ENCODE data around the gene TBC1D22A. TPM values are rescaled to one million over a fixed set of nuclear protein-coding genes. Genes with fewer than 3 reads are reported as not detected.

Gene TBC1D22A
- total RNA-seq, 2 donors from 2014 or later: 21.5 to 23.1 TPM

DNA sequence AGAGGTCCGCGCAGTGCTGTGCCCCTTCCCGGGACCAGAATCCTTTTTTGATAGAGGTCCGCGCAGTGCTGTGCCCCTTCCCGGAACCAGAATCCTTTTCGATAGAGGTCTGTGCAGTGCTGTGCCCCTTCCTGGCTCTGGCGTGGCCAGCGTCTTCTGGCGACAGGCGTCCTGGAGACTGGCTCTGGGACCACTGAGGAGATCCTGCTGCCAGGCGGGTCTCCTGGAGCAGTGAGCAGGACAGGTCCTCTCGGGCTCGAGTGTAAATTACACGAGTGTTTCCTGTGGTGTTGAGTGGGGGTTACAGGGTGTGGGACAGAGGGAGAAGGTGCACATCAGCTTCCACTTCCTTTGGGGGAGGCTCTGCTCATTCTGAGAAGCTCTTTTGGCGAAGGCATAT lies 98.1 kb downstream of the TBC1D22A start:
- H3K27ac ChIP-seq: no peak overlapping the region
- 92 to 94% methylated on average over 10 to 14 of the region's 16 CpGs for WGBS, 2 donors
- intact Hi-C loops (cut with DNase I): no loop called here
- DNase-seq (no peak), ATAC-seq (no peak)
- no peaks in the 10 kb centered on the region for H3K36me3 ChIP-seq (replicated peaks in 1 of 2; ENCODE audit: insufficient read depth in 1 of 2, low read depth in 2 of 2)
- H3K9me3 ChIP-seq: no peaks in the 10 kb centered on the region
- TF ChIP-seq POLR2A (IDR thresholded peaks at IDR 0.05): no peak
- TF ChIP-seq, protein P1, sequence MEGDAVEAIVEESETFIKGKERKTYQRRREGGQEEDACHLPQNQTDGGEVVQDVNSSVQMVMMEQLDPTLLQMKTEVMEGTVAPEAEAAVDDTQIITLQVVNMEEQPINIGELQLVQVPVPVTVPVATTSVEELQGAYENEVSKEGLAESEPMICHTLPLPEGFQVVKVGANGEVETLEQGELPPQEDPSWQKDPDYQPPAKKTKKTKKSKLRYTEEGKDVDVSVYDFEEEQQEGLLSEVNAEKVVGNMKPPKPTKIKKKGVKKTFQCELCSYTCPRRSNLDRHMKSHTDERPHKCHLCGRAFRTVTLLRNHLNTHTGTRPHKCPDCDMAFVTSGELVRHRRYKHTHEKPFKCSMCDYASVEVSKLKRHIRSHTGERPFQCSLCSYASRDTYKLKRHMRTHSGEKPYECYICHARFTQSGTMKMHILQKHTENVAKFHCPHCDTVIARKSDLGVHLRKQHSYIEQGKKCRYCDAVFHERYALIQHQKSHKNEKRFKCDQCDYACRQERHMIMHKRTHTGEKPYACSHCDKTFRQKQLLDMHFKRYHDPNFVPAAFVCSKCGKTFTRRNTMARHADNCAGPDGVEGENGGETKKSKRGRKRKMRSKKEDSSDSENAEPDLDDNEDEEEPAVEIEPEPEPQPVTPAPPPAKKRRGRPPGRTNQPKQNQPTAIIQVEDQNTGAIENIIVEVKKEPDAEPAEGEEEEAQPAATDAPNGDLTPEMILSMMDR (IDR thresholded peaks at IDR 0.05): no peak
- H3K27me3 ChIP-seq: no peaks in the 10 kb centered on the region
- H3K4me1 ChIP-seq: peaks cover 17% of the 10 kb centered on the region
- no peak overlapping the region for H3K4me3 ChIP-seq

DNA sequence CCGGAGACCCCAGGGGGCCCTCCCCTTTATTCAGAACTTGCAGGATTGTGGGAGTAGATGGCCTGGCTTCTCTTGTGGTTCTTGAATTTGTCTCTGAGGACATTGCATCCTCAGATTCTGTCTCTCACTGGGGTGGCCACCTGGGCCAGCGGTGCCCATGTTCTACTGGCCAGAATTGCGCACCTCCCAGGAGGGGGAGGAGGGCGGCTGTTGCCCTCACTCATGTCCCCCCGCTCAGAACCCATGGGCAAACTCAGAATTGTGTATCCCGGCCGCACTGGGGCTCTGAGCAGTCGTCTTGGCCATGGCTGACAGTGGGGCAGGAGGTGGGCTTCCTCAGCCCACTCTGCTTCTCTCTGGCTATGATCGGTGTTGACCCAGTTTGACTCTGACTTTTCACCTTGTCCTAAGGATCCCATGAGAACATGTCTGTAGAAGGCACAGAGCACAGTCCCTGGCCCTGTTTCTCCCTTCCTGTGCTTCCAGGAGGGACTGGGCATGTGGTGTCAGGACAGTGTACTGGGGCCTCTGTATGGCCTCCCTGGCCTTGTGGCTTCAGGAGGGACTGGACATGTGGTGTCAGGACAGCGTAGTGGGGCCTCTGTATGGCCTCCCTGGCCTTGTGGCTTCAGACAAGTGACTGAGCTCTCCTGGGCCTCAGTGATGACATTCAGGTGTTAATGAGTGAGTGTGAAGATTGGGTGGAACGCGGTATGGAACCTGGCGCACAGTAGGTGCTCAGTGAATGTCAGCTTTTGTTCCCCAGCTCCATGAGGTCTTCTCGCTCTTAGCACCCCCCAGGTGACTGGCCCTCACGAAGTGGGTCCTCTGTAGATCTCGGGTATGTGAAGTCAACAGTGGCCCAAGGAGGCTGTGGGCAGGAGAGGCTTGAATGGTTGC lies 99.3 kb downstream of the TBC1D22A start:
- no peak for TF ChIP-seq POLR2A (IDR thresholded peaks at IDR 0.05)
- TF ChIP-seq, protein P1 (IDR thresholded peaks at IDR 0.05): no peak
- H3K27me3 ChIP-seq: no peaks in the 10 kb centered on the region
- no peaks in the 10 kb centered on the region for H3K9me3 ChIP-seq
- ATAC-seq (no peak), DNase-seq (no peak)
- H3K4me3 ChIP-seq: no peak overlapping the region
- peaks cover 17% of the 10 kb centered on the region for H3K4me1 ChIP-seq
- H3K36me3 ChIP-seq (replicated peaks in 1 of 2; ENCODE audit: insufficient read depth in 1 of 2, low read depth in 2 of 2): no peaks in the 10 kb centered on the region
- H3K27ac ChIP-seq: no peak overlapping the region
- intact Hi-C loops (cut with DNase I): no loop called here
- WGBS, 2 donors: 87 to 89% methylated on average over 10 to 16 of the region's 16 CpGs

DNA sequence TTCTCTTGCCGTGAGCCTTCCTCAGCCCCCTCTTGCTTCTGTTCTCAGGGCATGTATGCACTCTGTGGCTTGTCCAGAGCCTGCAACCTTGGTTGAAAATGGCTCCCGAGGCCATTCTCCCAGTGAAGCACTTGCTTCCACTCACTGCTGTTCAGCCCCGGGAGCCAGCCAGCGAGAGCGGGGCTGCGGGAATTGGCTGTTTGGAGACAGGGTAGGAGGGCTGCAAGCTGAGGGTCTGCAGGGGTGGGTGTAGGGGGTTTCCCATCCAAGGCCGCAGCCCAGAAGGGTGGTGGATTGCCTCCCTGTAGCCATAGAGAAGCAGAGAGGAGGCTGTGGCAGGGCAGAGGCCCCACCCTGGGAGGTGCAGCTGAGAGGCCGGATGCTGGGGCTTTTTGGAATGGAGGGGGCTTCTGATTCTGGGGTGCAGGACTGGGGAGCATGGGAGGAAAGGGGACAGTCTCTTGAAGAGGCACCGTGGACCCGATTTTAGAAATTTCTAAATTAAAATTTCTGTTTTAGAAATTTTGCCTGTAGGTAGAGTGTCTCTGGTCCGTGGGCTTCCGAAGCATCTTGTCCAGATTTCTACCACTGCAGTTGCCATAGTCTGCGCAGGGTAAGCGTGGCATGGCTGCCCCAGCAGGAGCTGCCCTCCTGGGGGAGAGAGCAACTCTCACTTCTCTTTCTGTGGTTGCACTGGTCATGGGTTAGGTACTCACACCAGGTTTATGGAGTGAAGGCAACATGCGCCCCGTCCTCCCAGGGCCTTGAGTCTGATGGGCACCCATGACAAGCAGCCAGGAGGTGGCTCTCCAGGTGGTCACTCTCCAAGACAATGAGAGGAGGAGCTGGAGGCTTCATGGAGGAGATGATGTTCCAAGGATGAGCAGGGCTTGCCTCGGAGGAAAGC lies 100.2 kb downstream of the TBC1D22A start:
- no peaks in the 10 kb centered on the region for H3K27me3 ChIP-seq
- DNase-seq: no peak
- H3K4me3 ChIP-seq: no peak overlapping the region
- peaks cover 17% of the 10 kb centered on the region for H3K4me1 ChIP-seq
- TF ChIP-seq, protein P1 (IDR thresholded peaks at IDR 0.05): no peak
- no peak for TF ChIP-seq POLR2A (IDR thresholded peaks at IDR 0.05)
- intact Hi-C loops (cut with DNase I): no loop called here
- ATAC-seq: no peak
- 94 to 95% methylated on average over 16 of the region's 17 CpGs for WGBS, 2 donors
- no peak overlapping the region for H3K27ac ChIP-seq
- no peaks in the 10 kb centered on the region for H3K36me3 ChIP-seq (replicated peaks in 1 of 2; ENCODE audit: insufficient read depth in 1 of 2, low read depth in 2 of 2)
- H3K9me3 ChIP-seq: no peaks in the 10 kb centered on the region

DNA sequence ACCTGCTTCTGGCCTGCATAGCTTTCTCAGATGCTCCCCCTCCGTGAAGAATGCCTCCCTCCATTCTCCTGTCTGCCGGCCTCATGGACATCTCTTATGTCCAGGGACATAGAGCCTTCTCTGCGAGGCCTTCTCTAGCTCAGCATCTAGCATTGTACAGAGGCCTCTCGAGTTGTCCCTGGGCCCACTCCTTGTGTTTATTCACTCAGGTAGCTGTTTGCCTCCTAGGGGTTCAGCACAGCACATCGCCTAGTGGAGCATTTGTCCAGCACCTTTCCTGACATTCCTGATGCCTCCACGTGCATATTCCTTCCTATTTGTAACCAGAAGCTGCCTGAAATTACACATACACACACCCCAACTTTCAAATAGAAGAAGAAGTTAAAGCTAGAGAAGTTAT lies 101.3 kb downstream of the TBC1D22A start:
- Histone ChIP-seq H3K36me3 (replicated peaks in 1 of 2; ENCODE audit: insufficient read depth in 1 of 2, low read depth in 2 of 2) (no peaks in the 10 kb centered on the region), H3K4me3 (no peak overlapping the region), H3K4me1 (peaks cover 17% of the 10 kb centered on the region), H3K27ac (peak overlapping the region in 1 of 4 donors; percentile 24), H3K27me3 (no peaks in the 10 kb centered on the region), H3K9me3 (no peaks in the 10 kb centered on the region)
- 73 to 83% methylated on average over 6 of the region's 6 CpGs for WGBS, 2 donors
- TF ChIP-seq POLR2A (IDR thresholded peaks at IDR 0.05): no peak
- TF ChIP-seq, protein P1 (IDR thresholded peaks at IDR 0.05): no peak
- DNase-seq (no peak), ATAC-seq (no peak)
- intact Hi-C loops (cut with DNase I): no loop called here
